AG09319 (cell line): ENCODE measurements around the gene DPM2.

Experiments
- DNase-seq: peaks from one replicate; pipeline ENCODE4 v3.0.0-alpha.2; 2010; ENCODE audit warnings: low read depth; ENCODE audit errors: extremely low read depth
- CTCF ChIP-seq: IDR thresholded peaks from 2 replicates; pipeline ENCODE4 v1.5.1; 2011; ENCODE audit warnings: low read depth, mild to moderate bottlenecking, inconsistent platforms, low read length, moderate library complexity

DPM2 gene

GRCh38 chr9:127899128-127899943, 38.3 kb downstream of the DPM2 start, which contains the start of gene ST6GALNAC6:
Gene ST6GALNAC6, minus strand, starts transcription at chr9:127899603. Its CDS starts 1,622 bp downstream, at chr9:127897981.
- DNase-seq: no peak
- TF ChIP-seq CTCF: no peak

GRCh38 chr9:127898433-127899127, 39.1 kb downstream of the DPM2 start:
- TF ChIP-seq CTCF: no peak
- peak; percentile 84 for DNase-seq

- TF ChIP-seq CTCF: no peak
- no peak for DNase-seq
These were observed 40.4 kb downstream of the DPM2 start for GRCh38 chr9:127897193-127897692.

GRCh38 chr9:127896395-127897192, 41.1 kb downstream of the DPM2 start:
- no peak for TF ChIP-seq CTCF
- DNase-seq: no peak

GRCh38 chr9:127895811-127896210, 41.8 kb downstream of the DPM2 start:
- no peak for TF ChIP-seq CTCF
- DNase-seq: no peak

GRCh38 chr9:127893392-127893791, 44.3 kb downstream of the DPM2 start:
- no peak for DNase-seq
- no peak for TF ChIP-seq CTCF
